MCF 10A (cell line): Measurements from ENCODE around the gene MEF2B. TPM values are rescaled to one million over a fixed set of nuclear protein-coding genes. Genes with fewer than 3 reads are reported as not detected.
A peak's percentile ranks its signal among the peaks of the same experiment; 100 is the strongest.

Experiments
- BruUV-seq: library from RNA; stranded (reverse); fragments of 400-500 nt; replicated peaks from 2 replicates; lab custom pipeline; 2021; lab: Mats Ljungman, UMichigan
- CTCF ChIA-PET: fragments of 300-600 bp; sonication (Branson Sonifier 250); formaldehyde crosslinking; extraction: SDS; loops from one replicate; lab custom pipeline; 2021; ENCODE audit warnings: antibody characterized with exemption, inconsistent platforms; lab: Yijun Ruan, JAX
- POLR2A ChIA-PET: fragments of 300-600, 350-650 bp; sonication (Branson Sonifier 250); formaldehyde crosslinking; extraction: SDS; loops from one replicate; lab custom pipeline; 2020; ENCODE audit warnings: antibody characterized with exemption, inconsistent platforms; lab: Yijun Ruan, JAX
- DNase-seq: peaks from one replicate; pipeline ENCODE4 v3.0.0-alpha.2; 2018; ENCODE audit not compliant: unreplicated experiment
- H3K27ac Mint-ChIP-seq: one replicate; pipeline ENCODE4 v1.8.0; 2022; ENCODE audit warnings: mild to moderate bottlenecking, low read depth, mixed read lengths; ENCODE audit not compliant: unreplicated experiment
- H3K27me3 Mint-ChIP-seq: one replicate; pipeline ENCODE4 v1.8.0; 2022; ENCODE audit warnings: mixed read lengths; ENCODE audit not compliant: insufficient read depth, unreplicated experiment
- H3K36me3 Mint-ChIP-seq: one replicate; pipeline ENCODE4 v1.8.0; 2022; ENCODE audit warnings: mild to moderate bottlenecking, moderate library complexity, mixed read lengths; ENCODE audit not compliant: insufficient read depth, unreplicated experiment
- H3K4me1 Mint-ChIP-seq: one replicate; pipeline ENCODE4 v1.8.0; 2022; ENCODE audit warnings: mixed read lengths; ENCODE audit not compliant: insufficient read depth, unreplicated experiment
- H3K4me3 Mint-ChIP-seq: one replicate; pipeline ENCODE4 v1.8.0; 2022; ENCODE audit warnings: mild to moderate bottlenecking, moderate library complexity, mixed read lengths; ENCODE audit not compliant: unreplicated experiment
- H3K9me3 Mint-ChIP-seq: one replicate; pipeline ENCODE4 v1.8.0; 2022; ENCODE audit warnings: mixed read lengths; ENCODE audit not compliant: unreplicated experiment
- intact Hi-C: fragments of 100-400 bp; cut with micrococcal nuclease; formaldehyde crosslinking; loops from 2 replicates; pipeline ENCODE4 v1.14.1; 2022
- total RNA-seq: library from RNA; stranded (reverse); gene quantifications from 2 replicates; pipeline ENCODE4 v1.2.3, GENCODE V29; 2022
- TF ChIP-seq, protein P1 (sequence below): fragments of 200-600 bp; IDR thresholded peaks from one replicate; pipeline ENCODE4 v1.8.0; 2022; ENCODE audit warnings: antibody characterized with exemption, mild to moderate bottlenecking; ENCODE audit not compliant: unreplicated experiment

MEF2B gene
- total RNA-seq, 1 experiment from 2014 or later: 1.4 TPM

GRCh38 chr19:19186742-19187141 is 16.7 kb upstream of the MEF2B start:
- H3K27ac Mint-ChIP-seq: no peak overlapping the region
- H3K4me3 Mint-ChIP-seq: no peak overlapping the region
- no peaks in the 10 kb centered on the region for H3K9me3 Mint-ChIP-seq
- ChIA-PET CTCF (interaction anchor here (0.5 to 0.7 kb wide), 3 partner anchors 105 to 736 kb away, joined by 3 read pairs; no protein-coding TSS in a partner anchor), POLR2A (interaction anchor here (0.9 kb wide), 1 partner anchor 31 kb away, joined by 3 read pairs; no protein-coding TSS in a partner anchor)
- no TSS peak for BruUV-seq
- peaks cover 7% of the 10 kb centered on the region for H3K4me1 Mint-ChIP-seq
- H3K27me3 Mint-ChIP-seq: no peaks in the 10 kb centered on the region
- intact Hi-C loops: no loop called here
- TF ChIP-seq, protein P1, sequence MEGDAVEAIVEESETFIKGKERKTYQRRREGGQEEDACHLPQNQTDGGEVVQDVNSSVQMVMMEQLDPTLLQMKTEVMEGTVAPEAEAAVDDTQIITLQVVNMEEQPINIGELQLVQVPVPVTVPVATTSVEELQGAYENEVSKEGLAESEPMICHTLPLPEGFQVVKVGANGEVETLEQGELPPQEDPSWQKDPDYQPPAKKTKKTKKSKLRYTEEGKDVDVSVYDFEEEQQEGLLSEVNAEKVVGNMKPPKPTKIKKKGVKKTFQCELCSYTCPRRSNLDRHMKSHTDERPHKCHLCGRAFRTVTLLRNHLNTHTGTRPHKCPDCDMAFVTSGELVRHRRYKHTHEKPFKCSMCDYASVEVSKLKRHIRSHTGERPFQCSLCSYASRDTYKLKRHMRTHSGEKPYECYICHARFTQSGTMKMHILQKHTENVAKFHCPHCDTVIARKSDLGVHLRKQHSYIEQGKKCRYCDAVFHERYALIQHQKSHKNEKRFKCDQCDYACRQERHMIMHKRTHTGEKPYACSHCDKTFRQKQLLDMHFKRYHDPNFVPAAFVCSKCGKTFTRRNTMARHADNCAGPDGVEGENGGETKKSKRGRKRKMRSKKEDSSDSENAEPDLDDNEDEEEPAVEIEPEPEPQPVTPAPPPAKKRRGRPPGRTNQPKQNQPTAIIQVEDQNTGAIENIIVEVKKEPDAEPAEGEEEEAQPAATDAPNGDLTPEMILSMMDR: no peak
- H3K36me3 Mint-ChIP-seq: peaks cover 31% of the 10 kb centered on the region
- DNase-seq: no peak

DNA sequence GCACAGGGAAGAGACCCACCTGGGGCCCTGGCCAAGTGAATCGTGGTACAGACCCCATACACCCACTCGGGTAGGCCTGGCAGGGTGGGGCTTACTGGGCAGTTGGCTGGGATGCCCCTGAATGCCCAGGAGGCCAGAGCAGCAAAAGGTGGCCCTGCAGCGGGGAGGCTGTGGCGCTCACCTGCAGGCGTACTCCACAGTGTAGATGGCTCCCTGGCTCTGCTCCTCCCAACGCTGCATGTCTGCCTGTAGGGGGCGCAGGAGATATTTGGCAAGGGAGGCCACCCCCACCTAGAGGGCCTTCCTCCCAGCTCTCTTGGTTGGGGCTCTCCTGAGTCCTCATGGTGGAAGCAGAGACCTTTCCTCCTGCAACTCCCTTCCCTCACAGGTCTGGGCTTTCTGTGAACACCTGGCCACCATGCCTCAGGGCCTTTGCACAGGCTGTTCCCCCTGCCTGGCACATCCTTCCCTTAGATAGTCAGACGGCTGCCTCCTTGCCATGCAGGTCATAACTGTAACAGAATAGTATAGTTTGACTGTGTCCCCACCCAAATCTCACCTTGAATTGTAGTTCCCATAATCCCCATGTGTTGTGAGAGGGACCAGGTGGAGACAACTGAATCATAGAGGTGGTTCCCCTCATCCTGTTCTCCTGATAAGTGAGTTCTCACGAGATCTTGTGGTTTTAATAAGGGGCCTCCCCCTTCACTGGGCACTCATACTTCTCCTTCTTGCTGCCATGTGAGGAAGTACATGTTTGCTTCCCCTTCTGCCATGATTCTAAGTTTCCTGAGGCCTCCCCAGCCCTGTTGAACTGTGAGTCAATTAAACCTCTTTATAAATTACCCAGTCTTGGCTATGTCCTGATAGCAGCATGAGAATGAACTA is 16.0 kb upstream of the MEF2B start:
- no peaks in the 10 kb centered on the region for H3K27me3 Mint-ChIP-seq
- no peaks in the 10 kb centered on the region for H3K9me3 Mint-ChIP-seq
- H3K4me1 Mint-ChIP-seq: peaks cover 7% of the 10 kb centered on the region
- intact Hi-C loops: no loop called here
- H3K4me3 Mint-ChIP-seq: no peak overlapping the region
- H3K27ac Mint-ChIP-seq: no peak overlapping the region
- BruUV-seq: no TSS peak
- peaks cover 34% of the 10 kb centered on the region for H3K36me3 Mint-ChIP-seq
- CTCF ChIA-PET: interaction anchor here (0.6 to 0.7 kb wide), 5 partner anchors 12 to 735 kb away, joined by 3 to 4 read pairs (median 3); no protein-coding TSS in a partner anchor
- peak; percentile 74 for DNase-seq
- TF ChIP-seq, protein P1: peak; percentile 57
- POLR2A ChIA-PET: no interaction called here

GRCh38 chr19:19181488-19181998 is 11.5 kb upstream of the MEF2B start:
- intact Hi-C loops: no loop called here
- Mint-ChIP-seq H3K36me3 (peaks cover 34% of the 10 kb centered on the region), H3K27ac (no peak overlapping the region), H3K9me3 (no peaks in the 10 kb centered on the region), H3K4me1 (no peaks in the 10 kb centered on the region), H3K4me3 (no peak overlapping the region), H3K27me3 (no peaks in the 10 kb centered on the region)
- CTCF ChIA-PET: no interaction called here
- POLR2A ChIA-PET: no interaction called here
- TF ChIP-seq, protein P1: no peak
- no TSS peak for BruUV-seq
- no peak for DNase-seq
